Stimulated activated CD4-positive, alpha-beta T cell treated with anti-CD3 and anti-CD28 coated beads, Interleukin-1b, Interleukin-23, amount 100 ng/mL, for 24 hours (primary cell): ENCODE measurements around the gene PAM16.
A peak's percentile ranks its signal among the peaks of the same experiment; 100 is the strongest.
"Not testable (repeated sequence)": the region's sequence is repeated elsewhere in the genome, so short reads cannot be mapped to it uniquely, and the experiment has no call there.

Experiments used
- DNase-seq, 4 experiments: peaks; one replicate each; pipeline ENCODE4 v3.0.0-alpha.2; 2020; ENCODE audit warnings: low read depth in 4 of 4, low spot score in 1 of 4

The PAM16 gene

DNA sequence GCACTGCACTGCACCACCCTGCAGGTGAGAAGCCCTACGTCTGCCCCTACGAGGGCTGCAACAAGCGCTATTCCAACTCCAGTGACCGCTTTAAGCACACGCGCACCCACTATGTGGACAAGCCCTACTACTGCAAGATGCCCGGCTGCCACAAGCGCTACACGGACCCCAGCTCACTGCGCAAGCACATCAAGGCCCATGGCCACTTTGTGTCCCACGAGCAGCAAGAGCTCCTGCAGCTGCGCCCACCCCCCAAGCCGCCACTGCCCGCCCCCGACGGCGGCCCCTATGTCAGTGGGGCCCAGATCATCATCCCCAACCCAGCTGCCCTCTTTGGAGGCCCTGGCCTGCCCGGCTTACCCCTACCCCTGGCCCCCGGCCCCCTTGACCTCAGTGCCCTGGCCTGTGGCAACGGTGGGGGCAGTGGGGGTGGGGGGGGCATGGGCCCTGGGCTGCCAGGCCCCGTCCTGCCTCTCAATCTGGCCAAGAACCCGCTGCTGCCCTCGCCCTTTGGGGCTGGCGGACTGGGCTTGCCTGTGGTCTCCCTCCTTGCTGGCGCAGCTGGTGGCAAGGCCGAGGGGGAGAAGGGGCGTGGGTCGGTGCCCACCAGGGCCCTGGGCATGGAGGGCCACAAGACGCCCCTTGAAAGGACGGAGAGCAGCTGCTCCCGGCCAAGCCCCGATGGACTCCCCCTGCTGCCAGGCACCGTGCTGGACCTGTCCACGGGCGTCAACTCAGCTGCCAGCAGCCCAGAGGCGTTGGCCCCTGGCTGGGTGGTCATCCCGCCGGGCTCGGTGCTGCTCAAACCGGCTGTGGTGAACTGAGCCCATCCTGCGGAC lies 14.2 kb downstream of the PAM16 start:
- DNase-seq = no peak

GRCh38 chr16:4334724-4335495 lies 16.2 kb downstream of the PAM16 start:
- no peak for DNase-seq

DNA sequence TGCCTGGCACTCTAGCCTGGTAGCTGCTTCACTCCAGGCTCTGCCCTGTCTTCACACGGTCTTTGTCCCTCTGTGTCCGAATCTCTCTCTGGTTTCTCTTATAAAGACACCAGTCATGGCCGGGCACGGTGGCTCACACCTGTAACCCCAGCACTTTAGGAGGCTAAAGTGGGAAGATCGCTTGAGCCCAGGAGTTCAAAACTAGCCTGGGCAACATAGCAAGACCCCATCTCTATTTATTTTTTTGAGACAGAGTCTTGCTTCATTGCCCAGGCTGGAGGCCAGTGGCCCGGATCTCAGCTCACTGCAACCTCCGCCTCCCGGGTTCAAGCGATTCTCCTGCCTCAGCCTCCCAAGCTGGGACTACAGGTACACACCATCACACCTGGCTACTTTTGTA lies 17.4 kb downstream of the PAM16 start:
- DNase-seq = not testable (repeated sequence)

- no peak for DNase-seq
These were observed 17.8 kb downstream of the PAM16 start for GRCh38 chr16:4333308-4333638.

- no peak for DNase-seq
These were observed 18.4 kb downstream of the PAM16 start for GRCh38 chr16:4332623-4333307.

DNA sequence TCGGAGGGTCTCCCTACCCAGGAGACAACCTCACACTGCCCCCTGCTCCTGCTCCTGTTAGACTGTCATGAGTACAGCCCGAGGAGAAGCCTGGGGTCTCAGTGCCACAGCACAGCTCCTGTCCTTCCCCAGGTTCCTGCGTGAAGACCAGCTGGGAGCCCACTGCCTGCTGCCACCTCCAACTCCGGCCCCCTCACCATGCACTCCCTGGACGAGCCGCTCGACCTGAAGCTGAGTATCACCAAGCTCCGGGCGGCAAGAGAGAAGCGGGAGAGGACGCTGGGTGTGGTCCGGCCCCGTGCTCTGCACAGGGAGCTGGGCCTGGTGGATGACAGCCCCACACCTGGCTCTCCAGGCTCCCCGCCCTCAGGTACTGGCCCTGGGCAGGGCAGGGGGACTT lies 19.0 kb downstream of the PAM16 start:
- no peak for DNase-seq

DNA sequence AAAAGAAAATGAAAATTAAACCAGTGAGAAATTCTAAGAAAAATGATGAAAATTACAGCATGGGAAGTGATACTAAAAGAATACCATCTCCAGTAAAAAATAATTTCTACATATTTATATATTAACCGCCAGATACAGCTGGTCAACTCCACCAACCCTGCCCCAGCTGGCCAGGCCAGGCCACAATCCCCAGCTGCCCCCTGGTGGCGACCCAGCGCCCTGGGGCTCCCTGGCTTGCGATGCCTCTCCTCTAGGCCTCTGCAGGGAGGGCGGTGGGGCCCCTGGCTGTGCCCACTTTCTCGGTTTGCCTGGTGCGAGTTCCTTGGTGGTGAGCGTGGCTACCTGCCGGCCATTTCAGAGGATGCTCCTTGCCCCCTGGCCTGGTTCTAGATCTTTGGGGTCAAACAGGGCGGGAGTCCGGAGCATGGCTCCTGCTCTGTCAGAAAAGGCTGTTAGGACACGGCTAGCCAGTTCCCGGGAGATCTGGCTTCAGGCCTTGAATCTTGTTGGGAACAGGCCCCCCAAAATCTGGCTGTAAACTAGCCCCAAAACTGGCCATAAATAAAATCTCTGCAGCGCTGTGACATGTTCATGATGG lies 20.7 kb downstream of the PAM16 start:
- peak; percentile 43 to 62 (median 56) for DNase-seq

DNA sequence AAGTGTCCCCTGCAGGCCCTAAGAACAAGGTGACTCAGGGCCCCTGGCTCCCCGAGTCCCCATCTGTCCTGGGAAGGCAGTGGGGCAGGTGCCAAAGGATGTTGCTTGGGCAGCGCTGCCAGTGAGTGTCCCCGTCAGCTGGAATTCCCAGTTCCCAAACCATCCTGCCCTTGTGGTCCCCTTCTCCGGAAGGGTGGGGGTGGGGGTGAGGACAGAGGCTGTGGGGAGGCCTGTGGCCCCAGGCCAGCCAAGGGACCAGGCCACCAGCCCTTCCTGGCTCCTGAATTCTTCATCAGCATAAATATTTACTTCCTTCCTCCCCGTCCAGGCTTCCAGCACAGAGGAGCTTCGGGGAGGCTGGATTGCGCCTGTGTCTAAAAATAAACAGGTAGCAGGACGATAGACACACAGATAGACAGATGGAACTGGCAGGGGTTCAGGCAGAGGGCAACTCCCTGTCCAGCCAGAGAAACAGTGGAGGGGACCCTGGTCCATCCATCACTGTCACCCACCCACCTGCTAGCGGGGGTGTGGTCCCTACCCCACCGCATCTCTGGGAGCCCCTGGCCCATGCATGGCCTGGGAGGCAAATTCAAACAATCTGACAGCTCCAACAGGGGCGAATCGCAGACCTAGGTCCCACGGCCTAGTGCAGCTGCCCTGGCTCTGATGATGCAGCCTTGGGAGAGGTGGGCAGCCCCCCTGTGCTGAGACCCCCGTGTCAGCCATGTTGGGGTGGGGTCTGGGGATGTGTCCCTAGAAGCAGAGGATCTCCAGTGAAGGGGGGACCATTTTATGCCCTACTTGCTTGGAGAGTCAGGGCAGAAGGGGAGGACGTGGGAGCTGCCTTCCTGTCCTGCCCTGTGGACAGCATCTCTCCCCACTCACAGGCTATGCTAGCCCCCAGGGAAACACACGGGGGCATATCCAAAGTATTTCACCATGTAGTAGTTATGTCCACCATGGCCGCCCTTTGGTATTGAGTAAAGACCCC lies 22.0 kb downstream of the PAM16 start:
- DNase-seq = no peak

- DNase-seq = peak in 3 of 4 experiments; percentile 19 to 51 (median 46)
These were observed 22.9 kb downstream of the PAM16 start for GRCh38 chr16:4328046-4328781.

DNA sequence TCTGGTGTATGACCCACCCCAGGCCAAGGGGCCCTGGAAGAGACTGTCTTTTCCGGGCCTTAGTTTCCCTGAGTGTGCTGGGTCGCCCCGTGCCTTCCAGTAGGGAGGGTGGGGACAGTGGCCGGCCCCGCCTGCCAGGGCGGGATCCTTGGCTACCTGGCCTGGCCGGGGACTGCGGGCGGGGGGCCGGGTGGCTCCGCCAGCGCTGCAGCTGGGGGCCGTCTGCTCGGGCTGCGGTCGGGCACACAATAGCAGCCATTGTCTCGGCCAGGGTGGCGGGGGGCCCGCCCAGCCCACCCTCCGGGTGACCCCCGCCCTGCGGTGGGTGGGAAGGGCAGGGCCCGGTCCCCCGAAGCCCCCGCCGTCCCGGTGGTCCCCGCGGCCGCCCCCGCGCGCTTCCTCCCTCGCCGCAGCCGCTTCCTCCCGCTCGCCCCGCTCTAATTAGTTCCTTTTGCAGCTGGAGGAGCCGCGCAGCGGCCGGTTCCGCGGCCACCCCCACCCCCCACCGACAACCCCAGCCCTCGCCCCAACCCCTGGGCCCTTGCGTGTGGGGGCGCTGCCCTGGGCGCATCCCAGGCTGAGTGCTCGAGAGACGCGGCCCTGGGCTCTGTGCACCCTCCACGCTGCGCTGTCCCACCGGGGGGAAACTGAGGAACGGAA lies 23.6 kb downstream of the PAM16 start:
- no peak for DNase-seq

- DNase-seq = no peak
These were observed 25.8 kb downstream of the PAM16 start for GRCh38 chr16:4325253-4325758.

DNA sequence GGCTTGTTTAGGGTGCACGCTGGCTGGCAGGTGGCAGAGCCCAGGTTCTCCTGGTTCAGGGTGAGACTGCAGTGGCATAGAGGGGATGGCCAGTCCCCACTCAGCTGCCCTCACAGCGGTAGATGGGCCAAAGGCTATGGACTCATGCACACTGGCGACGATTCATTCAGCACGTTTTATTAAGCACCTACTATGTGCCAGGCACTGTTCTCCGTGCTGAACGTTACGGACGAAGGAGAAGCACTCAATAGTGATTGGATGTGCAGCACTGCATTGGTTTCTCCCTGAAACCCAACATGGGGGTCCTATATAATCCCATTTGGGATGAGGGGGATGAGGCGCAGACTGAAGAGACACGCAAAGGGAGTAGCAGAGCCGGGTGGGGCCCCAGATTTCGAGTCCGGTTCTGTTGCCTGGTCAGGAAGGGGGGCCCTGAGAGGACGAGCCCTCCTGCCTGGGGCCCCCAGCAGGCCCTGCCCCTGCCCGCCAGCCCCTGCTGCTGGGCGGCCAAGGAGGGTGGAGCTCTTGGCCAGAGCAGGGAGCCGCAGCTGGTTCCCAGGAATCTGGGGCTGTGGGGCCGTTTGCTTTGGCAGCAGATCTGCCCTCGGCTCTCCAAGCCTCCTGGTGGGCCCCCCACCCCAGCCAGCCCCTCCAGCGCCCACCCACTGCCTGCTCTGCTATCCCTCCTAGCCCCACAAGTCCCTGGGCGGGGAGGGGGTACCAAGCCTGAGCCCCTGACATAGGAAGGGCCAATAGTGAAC lies 26.4 kb downstream of the PAM16 start:
- DNase-seq = no peak

DNA sequence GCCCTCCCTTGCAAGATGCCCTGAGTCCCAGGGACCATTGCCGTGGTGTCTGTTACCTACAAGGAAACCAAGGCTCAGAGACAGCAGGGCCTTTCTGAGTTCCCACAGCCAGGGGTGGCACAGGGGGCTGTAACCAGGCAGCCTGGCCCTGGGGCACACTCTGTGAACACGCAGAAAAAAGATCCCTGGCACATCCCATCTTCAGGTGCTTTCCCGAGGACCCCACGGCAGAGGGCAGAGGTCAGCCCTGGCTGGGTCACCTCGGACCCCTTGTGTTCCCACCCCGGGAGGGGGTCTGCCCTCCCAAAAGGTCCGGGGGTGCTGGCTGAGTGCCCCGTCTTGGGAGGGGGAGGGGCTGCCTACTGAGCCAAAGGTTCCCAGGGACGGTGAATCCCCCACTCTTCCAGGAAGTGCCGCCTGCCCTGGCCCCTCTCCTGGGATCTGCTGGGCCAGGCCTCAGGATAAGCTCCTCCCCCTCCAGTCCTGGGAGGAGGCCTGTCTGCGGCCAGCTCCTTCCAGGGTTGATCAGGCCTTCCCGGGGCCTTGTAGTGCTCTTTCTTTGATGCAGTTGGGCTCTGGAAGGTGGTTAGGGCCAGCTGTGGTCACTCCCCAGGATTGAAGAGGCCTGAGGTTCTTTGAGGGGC lies 27.2 kb downstream of the PAM16 start:
- no peak for DNase-seq

DNA sequence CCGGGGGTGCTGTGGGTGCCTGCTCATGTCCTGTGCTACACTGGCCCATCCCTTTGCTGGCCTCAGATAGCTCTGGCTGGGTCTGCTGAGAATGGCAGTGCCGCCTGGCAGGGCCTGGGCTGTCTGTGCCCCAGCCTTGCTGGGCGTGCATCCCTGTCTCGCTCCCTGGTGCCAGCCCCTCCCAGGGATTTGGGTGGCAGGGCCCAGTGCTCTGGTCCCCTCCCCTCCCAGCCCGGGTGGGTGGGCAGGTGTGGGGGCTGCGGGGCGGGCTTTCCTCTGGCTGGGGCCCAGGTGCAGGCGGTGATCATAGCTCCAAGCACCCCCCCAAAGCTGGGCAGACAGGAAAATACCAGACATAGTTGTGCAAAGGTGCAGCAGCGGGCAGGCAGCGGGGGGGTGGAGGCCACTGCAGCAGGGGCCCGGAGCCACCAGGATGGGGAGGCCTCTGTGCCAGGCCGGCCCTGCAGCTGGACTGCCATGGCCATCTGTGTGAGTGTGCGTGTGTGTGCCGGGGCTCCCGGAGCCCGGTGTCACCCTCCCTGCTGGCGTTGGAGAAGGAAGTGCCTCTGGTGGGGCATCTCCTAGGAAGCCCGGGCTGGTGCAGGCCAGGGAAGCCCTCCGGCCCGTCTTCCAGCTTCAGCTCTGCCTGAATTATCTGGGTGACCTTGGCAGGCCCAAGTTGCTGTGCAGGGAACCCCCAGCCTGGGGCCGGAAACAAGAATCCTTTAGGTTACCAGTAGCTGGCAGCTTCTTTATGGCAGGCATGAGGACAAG lies 27.9 kb downstream of the PAM16 start:
- no peak for DNase-seq

GRCh38 chr16:4322121-4323052 lies 28.7 kb downstream of the PAM16 start:
- DNase-seq = no peak
